Stimulated activated CD8-positive, alpha-beta memory T cell treated with anti-CD3 and anti-CD28 coated beads, Interleukin-4, amount 100 ng/mL, for 4 hours (primary cell): ENCODE results near the gene MTUS2.

Experiments
- DNase-seq, 2 donors: peaks; one replicate each; pipeline ENCODE4 v3.0.0-alpha.2; 2020; ENCODE audit warnings: low read depth in 2 of 2, low spot score in 1 of 2

MTUS2 gene

DNA sequence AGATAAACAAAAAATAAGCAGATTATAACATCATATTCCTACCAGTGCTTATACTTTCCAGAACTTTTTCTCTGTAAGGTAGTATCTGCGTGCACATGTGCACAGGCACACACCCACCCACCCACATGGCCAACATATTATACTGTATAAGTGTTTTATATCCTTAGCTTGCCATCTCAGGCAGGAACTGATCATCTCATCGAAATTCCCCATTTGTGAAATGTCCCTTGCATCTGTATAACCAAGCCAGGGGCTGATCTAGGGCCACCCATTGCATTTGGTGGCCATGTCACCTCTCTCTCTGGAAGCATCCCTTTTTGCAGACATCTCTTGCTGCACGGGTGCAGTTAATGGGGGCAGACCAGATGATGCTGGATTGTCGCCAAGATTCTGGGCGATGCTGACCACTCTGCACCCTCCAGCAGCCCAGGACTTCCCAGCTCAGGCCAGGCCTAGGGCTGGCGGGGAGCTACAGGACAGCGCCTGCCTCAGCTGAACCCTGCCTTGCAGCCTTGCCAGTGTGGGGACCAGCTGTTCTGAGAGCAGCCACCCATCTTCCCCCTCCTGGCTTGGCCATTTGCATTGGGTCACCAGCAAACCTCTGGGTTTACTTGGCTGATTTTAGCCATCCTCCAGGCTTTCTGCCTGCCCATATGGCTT lies 679.5 kb downstream of the MTUS2 start:
- DNase-seq = no peak

GRCh38 chr13:29500386-29500785 lies 680.2 kb downstream of the MTUS2 start:
- DNase-seq = no peak

DNA sequence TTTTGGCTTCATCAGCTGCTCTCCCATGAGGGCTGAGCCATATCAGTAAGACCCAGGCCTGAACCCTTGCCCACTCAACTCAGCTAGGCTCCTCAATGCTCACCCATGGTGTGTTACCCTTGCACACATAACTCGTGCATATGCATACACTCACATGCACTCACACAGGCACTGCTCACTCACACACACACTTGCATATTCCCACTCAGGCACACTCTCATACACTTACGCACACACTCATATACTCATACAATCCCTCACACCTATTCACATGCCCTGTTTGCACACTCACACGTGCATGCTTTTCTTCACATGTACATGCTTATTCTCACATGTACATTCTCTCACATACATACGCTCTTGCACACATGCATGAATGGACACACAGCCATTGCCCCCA lies 681.5 kb downstream of the MTUS2 start:
- no peak for DNase-seq

- DNase-seq = no peak
Observed at GRCh38 chr13:29502391-29503008, 682.4 kb downstream of the MTUS2 start.

DNA sequence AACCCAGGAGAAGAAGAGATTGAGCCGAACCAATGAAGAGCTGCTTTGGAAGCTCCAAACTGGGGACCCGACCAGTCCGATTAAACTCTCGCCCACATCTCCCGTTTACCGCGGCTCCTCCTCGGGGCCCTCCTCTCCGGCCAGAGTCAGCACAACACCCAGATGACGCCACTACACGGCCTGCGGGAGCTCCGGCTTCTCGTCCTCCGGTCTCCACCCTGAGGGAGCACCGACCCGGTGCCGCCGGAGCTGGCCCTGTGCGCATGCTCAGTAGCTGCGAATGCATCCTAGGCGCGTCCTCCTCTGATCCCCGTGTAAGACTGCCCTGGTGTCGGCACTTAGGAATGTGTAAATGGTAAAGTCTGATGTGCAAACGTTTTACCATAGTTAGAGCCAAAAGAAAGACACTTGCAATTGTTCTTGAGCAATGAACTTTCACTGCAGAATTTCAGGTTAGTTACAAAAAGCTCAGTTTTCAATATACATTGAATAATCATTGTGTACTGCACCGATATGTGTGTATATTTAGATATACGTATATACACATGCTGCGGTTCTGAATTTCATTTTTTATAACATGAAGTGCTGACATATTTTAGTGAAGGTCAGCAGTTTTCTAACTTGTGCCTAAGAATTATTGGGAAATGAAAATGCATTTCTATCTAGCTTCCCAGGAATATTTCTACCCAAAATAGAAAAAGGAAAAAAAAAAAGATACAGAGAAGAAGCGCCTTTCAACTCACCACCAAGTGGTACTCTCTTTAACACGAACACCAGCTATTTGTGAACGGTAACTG lies 683.1 kb downstream of the MTUS2 start:
- DNase-seq = no peak

- DNase-seq = no peak
Observed at GRCh38 chr13:29504691-29505090, 684.6 kb downstream of the MTUS2 start.

- DNase-seq = no peak
Observed at GRCh38 chr13:29505511-29505910, 685.4 kb downstream of the MTUS2 start.

- no peak for DNase-seq
Observed at GRCh38 chr13:29505950-29506349, 685.8 kb downstream of the MTUS2 start.

GRCh38 chr13:29507356-29507755 lies 687.2 kb downstream of the MTUS2 start:
- DNase-seq = no peak

- peak; percentile 50 to 62 for DNase-seq
Observed at GRCh38 chr13:29508130-29508875, 688.2 kb downstream of the MTUS2 start.

DNA sequence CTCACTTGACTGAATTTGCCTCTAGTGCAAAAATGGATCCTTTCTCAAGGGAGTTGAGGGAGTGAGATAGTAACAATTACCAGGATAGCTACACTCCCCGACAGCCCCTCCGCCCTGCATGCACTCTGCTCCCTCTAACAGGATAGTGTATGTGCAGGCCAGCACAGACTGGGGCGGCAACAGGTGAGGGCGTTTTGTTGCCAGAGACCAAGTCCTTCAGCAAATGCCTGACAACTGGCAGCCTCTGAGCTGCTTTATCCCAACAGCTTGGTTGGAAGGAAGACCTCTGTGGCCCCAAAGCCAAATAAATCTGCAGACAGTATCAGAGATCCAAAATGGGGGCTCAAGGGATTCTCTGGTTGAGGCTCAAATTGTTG lies 688.7 kb downstream of the MTUS2 start:
- DNase-seq = no peak

DNA sequence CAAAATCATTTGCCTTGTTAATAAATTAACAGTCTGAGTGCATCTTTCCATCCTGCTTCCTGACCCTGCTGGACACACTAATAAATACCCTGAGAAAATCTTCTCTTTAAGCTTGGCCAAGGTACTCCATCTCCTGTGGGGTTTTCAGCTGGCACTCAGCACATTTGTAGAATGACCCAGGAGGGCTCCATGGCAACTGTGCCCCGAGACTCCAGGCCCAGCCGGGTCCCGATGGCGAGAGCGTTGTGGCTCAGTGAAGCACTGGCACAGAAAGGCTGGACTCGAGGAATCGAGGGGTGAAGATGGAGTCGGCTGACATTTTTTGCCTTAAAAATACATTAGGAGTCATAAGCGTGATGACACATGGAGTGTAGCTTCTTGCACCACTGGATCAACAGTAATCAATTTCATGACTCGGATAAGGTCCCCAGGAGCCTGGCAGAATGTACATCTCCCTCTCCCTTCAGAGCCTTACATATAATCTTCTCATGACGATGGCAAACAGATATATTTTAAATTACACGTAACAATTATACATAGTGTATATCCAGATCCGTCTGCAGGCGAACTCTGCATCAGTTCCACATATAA lies 690.0 kb downstream of the MTUS2 start:
- no peak for DNase-seq

DNA sequence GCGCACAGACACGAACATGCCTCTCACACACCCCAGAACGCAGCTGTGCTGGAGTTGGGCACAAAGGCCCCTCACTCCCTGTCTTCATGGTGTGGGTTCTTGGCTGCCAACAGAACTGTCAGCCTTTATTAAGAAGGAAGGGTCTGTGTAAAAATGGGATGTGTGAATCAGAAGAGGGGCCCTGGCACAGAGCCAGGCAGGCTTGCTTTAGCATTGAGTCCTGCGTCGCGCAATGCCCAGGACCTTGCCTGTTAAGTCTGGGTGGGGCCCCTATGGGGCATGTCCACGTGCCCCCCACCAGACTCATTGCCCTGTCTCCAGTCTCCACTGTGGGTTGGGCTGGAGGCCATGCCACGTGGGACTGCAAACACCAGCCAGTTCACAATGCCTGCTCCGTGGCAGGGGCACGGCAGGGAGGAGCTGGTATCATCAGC lies 690.5 kb downstream of the MTUS2 start:
- DNase-seq = no peak

DNA sequence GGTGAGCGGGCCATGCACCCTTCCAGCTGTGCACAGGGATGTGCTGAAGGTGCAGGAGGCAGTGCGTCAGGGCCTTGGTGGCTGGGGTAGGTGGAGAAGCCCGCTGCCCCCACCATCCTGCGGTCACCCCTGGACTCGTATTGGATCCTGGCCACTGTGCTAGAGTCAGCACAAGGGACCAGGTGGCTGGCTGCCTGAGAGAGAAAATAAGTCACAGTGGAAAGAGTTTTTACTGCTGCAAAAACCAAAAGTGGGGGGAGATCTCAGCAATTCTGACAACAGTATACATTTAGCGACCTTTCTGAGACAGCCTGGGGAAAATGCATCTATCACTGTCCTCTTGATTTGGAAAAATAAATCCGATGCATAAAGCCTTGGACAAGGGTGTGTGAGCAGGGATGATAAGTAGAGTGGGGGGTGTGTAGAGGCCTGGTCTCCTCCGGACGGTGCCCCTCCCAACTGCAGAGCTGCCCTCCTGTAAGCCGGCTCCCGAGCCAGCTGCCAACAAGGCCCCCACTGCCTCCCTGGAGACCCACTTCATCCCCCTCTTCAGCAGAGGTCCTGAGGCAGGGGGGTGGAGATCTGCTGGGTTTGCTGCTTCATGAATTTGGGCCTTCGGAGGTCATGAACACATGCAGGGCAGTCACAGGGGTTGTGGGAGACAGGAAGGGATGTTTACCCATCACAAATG lies 691.1 kb downstream of the MTUS2 start:
- no peak for DNase-seq

DNA sequence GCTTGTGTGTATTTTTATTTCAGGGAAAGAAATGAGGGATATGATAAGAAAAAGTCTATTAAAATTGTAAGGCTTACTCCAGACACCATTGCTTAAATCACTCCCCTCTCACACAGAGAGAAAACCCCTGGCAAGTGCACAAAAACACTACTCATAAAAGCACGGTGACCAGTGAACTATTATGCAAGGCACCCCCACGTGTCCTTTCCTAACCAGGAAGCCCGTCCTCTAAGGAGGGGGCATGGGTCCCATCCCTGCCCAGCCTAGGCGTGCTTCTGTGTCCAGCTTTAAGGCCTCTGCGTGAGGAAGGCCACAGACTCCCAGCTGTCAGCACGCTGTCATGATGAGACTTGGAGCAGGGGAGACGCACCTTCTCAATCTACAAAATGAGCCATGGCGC lies 691.8 kb downstream of the MTUS2 start:
- no peak for DNase-seq

GRCh38 chr13:29513002-29513980 lies 693.2 kb downstream of the MTUS2 start:
- no peak for DNase-seq

- DNase-seq = no peak
Observed at GRCh38 chr13:29513981-29514719, 694.0 kb downstream of the MTUS2 start.

GRCh38 chr13:29514720-29515310 lies 694.7 kb downstream of the MTUS2 start:
- DNase-seq = no peak
